HG03159 (cell line): ENCODE data around the gene SLC9A8.
"Not testable (repeated sequence)": the region's sequence is repeated elsewhere in the genome, so short reads cannot be mapped to it uniquely, and the experiment has no call there.

Source experiments
- ATAC-seq: cut with Tn5 transposase; IDR thresholded peaks from one replicate; pipeline ENCODE4 v1.9.1; 2021; ENCODE audit warnings: mild to moderate bottlenecking, moderate library complexity; ENCODE audit not compliant: unreplicated experiment

The SLC9A8 gene

GRCh38 chr20:49846206-49846807 is 33.7 kb downstream of the SLC9A8 start:
- ATAC-seq: no peak

- ATAC-seq: no peak
Observed at GRCh38 chr20:49850463-49851230, 38.0 kb downstream of the SLC9A8 start.

DNA sequence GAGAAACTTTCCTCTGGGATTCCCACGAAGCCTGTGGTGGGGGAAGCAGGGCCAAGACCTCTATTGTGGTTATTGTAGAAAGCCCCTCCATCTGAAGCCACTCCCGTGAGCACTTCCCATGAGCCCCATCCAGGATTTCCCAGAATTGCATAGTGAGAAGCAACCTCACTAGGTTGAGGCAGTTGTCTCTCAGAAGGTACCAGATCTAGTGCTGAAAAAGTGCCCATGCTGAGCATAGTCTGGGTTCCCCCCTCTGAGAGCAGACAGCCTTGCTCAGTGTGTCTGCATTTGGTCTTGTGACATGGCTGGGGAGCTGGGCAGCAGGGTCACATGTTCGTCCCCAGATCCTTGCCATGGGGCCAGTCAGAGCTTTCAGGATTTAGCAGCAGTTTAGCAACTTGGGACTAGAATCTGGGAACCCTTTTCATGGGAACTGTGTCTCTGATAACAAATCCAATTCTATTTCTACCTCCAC is 38.6 kb downstream of the SLC9A8 start:
- no peak for ATAC-seq

DNA sequence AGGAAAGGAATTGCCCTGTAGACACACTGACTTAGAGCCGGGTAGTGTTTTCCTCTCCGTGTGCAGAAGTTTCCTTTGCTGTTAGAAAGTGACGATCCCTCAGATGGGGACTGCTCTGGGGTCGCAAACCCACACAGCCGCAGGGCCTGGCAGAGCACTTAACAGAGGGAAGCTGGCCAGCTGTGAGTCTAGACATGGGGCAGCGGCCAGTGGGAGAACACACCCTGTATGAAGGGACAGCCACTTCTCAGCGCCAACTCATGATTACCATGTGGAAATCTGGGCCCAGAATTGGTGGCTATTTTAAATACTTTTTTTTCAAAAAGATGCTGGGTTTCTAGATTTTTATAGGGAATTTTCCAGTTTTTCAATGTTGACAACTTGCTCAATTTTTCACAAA is 39.4 kb downstream of the SLC9A8 start:
- ATAC-seq: no peak

GRCh38 chr20:49852522-49853080 is 40.0 kb downstream of the SLC9A8 start:
- no peak for ATAC-seq

DNA sequence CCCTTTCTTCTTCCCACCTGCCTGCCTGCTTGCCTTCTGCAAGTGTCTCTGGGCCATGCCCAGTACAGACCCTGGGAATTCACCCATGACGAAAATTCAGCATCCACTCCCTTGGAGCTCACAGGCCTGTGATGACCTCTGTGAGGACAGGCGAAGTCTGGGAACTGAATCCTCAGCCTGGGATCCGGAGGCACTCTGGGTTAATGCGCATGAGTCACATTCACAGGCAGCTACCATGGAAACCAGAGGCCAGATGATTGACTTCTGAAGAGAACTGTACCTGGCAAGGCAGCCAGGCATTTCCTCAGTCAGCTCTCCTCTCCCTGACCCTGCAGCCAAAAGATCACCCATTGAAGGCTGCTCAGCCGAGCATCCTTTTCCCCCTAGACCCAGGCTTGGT is 41.0 kb downstream of the SLC9A8 start:
- no peak for ATAC-seq

DNA sequence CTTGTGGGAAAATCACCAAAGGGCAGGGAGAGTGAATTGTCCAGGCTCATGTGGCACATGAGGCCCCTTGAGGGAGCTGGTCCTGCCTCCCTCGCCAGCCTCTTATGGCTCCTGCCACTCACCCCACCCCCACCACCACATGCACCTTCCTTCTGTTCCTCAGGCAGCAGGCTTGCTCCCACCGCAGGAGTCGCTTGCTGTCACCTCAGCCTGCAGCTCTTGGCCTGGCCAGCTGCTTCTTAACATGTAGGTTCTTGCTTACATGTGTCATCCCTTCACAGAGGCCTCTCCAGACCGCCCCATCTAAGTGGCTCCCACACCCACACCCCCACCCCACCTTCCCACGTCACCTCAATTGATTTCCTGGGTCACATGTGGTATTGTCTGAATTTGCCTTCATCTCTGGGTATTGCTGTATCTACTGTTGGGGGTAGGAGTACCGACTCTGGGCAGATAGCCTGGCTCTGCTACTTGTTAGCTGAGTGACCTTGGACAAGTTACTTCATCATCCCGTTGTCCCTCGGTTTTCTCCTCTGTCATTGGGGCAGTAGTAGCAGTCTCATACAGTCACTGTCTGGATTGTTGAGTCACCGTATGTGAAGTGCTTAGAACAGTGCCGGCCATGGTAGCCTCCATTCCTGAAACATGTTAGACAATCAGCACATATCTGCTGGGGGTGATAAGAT is 41.7 kb downstream of the SLC9A8 start:
- ATAC-seq: no peak

- no peak for ATAC-seq
Observed at GRCh38 chr20:49856904-49857303, 44.3 kb downstream of the SLC9A8 start.

DNA sequence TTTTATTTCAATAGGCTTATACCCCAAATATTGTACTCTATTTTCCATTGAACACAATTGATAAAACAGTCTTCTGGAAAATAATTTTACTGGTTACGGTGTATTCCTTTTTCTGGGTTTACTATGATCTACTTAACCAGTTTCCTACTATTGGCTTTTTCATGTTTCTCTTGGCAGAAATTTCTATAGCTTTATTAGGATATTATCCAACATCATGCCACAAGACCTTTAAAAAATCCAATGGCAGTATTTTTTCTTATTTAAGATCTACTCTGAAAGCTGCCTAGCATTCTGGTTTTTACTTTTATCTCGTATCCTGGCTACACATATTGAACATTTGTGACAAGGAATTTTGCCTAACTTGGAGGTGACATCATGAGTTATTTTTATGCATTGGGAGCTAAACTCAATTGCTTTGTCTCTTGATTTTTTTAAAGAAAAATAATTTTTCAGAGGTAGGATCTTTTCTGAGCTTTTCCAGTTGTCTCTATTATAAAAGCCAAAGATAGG is 45.5 kb downstream of the SLC9A8 start:
- ATAC-seq: no peak

DNA sequence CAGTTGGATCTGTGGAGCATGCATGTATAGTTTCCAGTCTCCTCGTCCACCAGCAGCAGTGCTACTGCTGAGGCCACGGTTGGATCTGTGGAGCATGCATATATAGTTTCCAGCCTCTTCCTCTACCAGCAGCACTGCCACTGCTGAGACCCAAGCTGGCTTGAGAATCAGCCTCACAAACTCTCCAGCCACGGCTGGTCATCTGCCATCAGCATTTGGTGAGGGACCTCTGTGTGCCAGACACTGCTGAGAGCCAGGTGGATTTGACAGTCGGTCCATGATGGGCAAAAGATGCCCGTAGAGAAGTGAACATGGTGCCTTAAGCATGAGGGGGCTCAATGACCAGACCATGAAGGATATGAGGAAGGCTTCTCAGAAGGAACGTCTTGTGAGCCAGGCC is 46.4 kb downstream of the SLC9A8 start:
- no peak for ATAC-seq

GRCh38 chr20:49859807-49860206 is 47.2 kb downstream of the SLC9A8 start:
- ATAC-seq: no peak

GRCh38 chr20:49861232-49861631 is 48.6 kb downstream of the SLC9A8 start:
- ATAC-seq: not testable (repeated sequence)

GRCh38 chr20:49862607-49863200 is 50.1 kb downstream of the SLC9A8 start:
- ATAC-seq: no peak

- ATAC-seq: no peak
Observed at GRCh38 chr20:49863666-49864065, 51.0 kb downstream of the SLC9A8 start.

DNA sequence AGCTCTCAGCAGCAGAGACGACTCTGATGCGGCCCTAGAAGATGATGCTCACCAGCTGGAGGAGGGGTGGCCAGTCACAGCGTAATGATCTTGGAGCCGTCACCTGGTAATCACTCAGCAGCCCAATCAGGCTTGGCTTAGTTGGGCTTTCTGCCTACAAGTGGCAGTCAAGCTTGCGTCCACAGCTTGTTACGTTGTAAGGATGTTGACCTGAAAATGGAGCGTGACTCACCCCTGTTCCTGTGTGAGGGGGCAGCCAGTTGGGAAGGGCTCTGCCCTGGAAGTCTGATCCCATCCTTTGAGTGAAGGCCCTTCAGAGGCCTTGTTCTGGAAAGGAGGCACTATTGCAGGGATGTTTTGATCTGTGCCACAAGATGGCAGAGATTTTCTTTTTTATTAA is 52.9 kb downstream of the SLC9A8 start:
- ATAC-seq: no peak

GRCh38 chr20:49866051-49866450 is 53.4 kb downstream of the SLC9A8 start:
- ATAC-seq: no peak

DNA sequence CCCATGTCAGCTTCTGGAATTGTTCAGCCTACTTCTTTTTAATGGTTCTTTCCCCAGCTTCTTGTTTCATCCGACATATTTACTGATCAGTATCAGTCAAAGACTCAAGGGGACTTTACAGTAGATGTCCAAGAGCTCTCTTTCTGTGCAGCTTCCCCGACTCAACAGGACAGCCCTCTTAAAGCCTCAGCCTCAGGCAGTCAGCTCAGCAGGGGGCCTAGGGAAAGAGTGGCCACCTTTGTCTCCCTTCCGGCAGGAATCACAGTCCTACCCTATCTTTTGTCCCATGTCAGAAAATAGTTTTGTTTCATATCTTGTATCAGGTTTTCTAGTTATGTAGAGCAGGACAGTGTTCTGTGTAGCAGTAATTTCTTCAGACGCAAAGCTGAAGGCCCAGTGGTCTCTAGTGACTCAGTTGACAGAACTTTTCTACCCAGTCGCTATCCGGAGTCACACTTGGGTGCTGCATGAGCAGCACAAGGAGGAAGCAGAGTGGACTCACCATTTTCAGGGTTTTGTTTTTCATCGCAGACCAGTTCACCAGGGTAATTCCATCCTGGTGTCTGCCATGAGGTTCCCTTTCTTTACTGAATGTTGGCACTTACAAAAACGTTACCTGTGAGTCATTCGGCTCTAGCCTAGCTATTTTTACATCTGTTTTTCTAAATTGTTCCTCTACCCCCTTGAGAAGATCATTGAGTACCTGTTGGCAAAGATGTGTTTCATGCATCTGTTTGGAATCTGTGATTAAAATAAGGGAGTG is 55.0 kb downstream of the SLC9A8 start:
- no peak for ATAC-seq

- no peak for ATAC-seq
Observed at GRCh38 chr20:49868538-49868937, 55.9 kb downstream of the SLC9A8 start.

- ATAC-seq: no peak
Observed at GRCh38 chr20:49868964-49869363, 56.3 kb downstream of the SLC9A8 start.

- no peak for ATAC-seq
Observed at GRCh38 chr20:49870261-49870660, 57.6 kb downstream of the SLC9A8 start.
